HG03469 (cell line): ENCODE measurements around the gene AK5.
A peak's percentile ranks its signal among the peaks of the same experiment; 100 is the strongest.

Experiments used
- ATAC-seq: cut with Tn5 transposase; IDR thresholded peaks from one replicate; pipeline ENCODE4 v1.9.1; 2021; ENCODE audit warnings: mild to moderate bottlenecking, moderate library complexity, moderate number of reproducible peaks; ENCODE audit not compliant: unreplicated experiment

Gene AK5

GRCh38 chr1:77536813-77537212 lies 255.0 kb downstream of the AK5 start:
- ATAC-seq: no peak

GRCh38 chr1:77538956-77539518 lies 257.2 kb downstream of the AK5 start:
- peak; percentile 66 for ATAC-seq

GRCh38 chr1:77539519-77540142 lies 257.8 kb downstream of the AK5 start:
- no peak for ATAC-seq

- no peak for ATAC-seq
These were observed 258.8 kb downstream of the AK5 start for GRCh38 chr1:77540501-77541161.

- peak; percentile 36 for ATAC-seq
These were observed 259.3 kb downstream of the AK5 start for GRCh38 chr1:77541162-77541545.

- ATAC-seq: no peak
These were observed 261.1 kb downstream of the AK5 start for GRCh38 chr1:77542813-77543420.

- no peak for ATAC-seq
These were observed 262.1 kb downstream of the AK5 start for GRCh38 chr1:77543822-77544448.

- no peak for ATAC-seq
These were observed 263.0 kb downstream of the AK5 start for GRCh38 chr1:77544845-77545244.

GRCh38 chr1:77545970-77546369 lies 264.2 kb downstream of the AK5 start:
- no peak for ATAC-seq

- ATAC-seq: no peak
These were observed 265.1 kb downstream of the AK5 start for GRCh38 chr1:77546890-77547289.

- ATAC-seq: no peak
These were observed 266.5 kb downstream of the AK5 start for GRCh38 chr1:77548285-77548684.

- ATAC-seq: no peak
These were observed 268.3 kb downstream of the AK5 start for GRCh38 chr1:77550135-77550534.

- no peak for ATAC-seq
These were observed 270.8 kb downstream of the AK5 start for GRCh38 chr1:77552626-77553025.

- ATAC-seq: no peak
These were observed 271.9 kb downstream of the AK5 start for GRCh38 chr1:77553568-77554291.

- no peak for ATAC-seq
These were observed 274.2 kb downstream of the AK5 start for GRCh38 chr1:77556045-77556444.

- no peak for ATAC-seq
These were observed 275.2 kb downstream of the AK5 start for GRCh38 chr1:77557053-77557452.

- no peak for ATAC-seq
These were observed 276.9 kb downstream of the AK5 start for GRCh38 chr1:77558591-77559164.

GRCh38 chr1:77560741-77561140 lies 278.9 kb downstream of the AK5 start:
- ATAC-seq: no peak

- no peak for ATAC-seq
These were observed 280.9 kb downstream of the AK5 start for GRCh38 chr1:77562596-77563150.

- no peak for ATAC-seq
These were observed 283.5 kb downstream of the AK5 start for GRCh38 chr1:77565321-77565720.
